Measurements from ENCODE around the gene PRMT7.

- no peak for TF ChIP-seq CTCF (IDR thresholded peaks at IDR 0.05)
- no peak for TF ChIP-seq POLR2AphosphoS5 (IDR thresholded peaks at IDR 0.05)
Observed at GRCh38 chr16:68387301-68387700, 76.5 kb downstream of the PRMT7 start.
